IMR-90 (cell line): ENCODE measurements around the gene FOXL3. TPM values are rescaled to one million over a fixed set of nuclear protein-coding genes. Genes with fewer than 3 reads are reported as not detected.

Experiments used
- ATAC-seq: fragments of 200-7000 bp; cut with Tn5 transposase; 2 replicates; pipeline ENCODE4 v1.9.1; 2020; ENCODE audit warnings: low read depth, mild to moderate bottlenecking, moderate library complexity
- BruUV-seq: library from RNA; stranded (reverse); fragments of 400-500 nt; replicated peaks from 2 replicates; lab custom pipeline; 2021; lab: Mats Ljungman, UMichigan
- CTCF ChIA-PET: fragments of 300-600 bp; formaldehyde crosslinking; extraction: SDS; loops from one replicate; lab custom pipeline; 2021; ENCODE audit warnings: antibody characterized with exemption; lab: Yijun Ruan, JAX
- POLR2A ChIA-PET: fragments of 300-600 bp; sonication (Branson Sonifier 250); formaldehyde crosslinking; loops from one replicate; lab custom pipeline; 2022; ENCODE audit warnings: antibody characterized with exemption; ENCODE audit not compliant: unreplicated experiment; lab: Charles Lee
- DNase-seq: peaks from one replicate; pipeline ENCODE4 v3.0.0; 2013
- H2AFZ ChIP-seq: replicated peaks from 2 replicates; pipeline ENCODE3; 2013; ENCODE audit warnings: low read length, mild to moderate bottlenecking; ENCODE audit not compliant: poor library complexity
- H2AK5ac ChIP-seq: 2 replicates; pipeline ENCODE4 v1.6.1; 2013; ENCODE audit warnings: low read depth, low read length, inconsistent platforms
- H2AK9ac ChIP-seq: replicated peaks from 2 replicates; pipeline ENCODE3; 2013; ENCODE audit warnings: mild to moderate bottlenecking, low read depth, low read length, moderate library complexity; ENCODE audit not compliant: poor library complexity
- H2BK120ac ChIP-seq: 2 replicates; pipeline ENCODE4 v1.6.1; 2013; ENCODE audit warnings: low read depth, low read length, inconsistent platforms
- H2BK15ac ChIP-seq: 3 replicates; pipeline ENCODE4 v1.6.1; 2013; ENCODE audit warnings: low read depth, low read length, inconsistent platforms
- H2BK20ac ChIP-seq: 2 replicates; pipeline ENCODE4 v1.6.1; 2013; ENCODE audit warnings: low read depth, mild to moderate bottlenecking, inconsistent platforms, low read length, moderate library complexity
- H2BK5ac ChIP-seq: 2 replicates; pipeline ENCODE4 v1.6.1; 2013; ENCODE audit warnings: mild to moderate bottlenecking, low read depth, low read length, inconsistent platforms; ENCODE audit not compliant: poor library complexity, severe bottlenecking
- H3K14ac ChIP-seq: replicated peaks from 2 replicates; pipeline ENCODE4 v1.6.1; 2013; ENCODE audit warnings: low read depth, low read length, inconsistent platforms
- H3K18ac ChIP-seq: 2 replicates; pipeline ENCODE4 v1.6.1; 2013; ENCODE audit warnings: low read depth, low read length, control low read depth
- H3K23ac ChIP-seq: 2 replicates; pipeline ENCODE4 v1.6.1; 2013; ENCODE audit warnings: low read depth, low read length, inconsistent platforms
- H3K27ac ChIP-seq: 2 replicates; pipeline ENCODE4 v1.5.1; 2013; ENCODE audit warnings: mild to moderate bottlenecking, control low read depth, low read length; ENCODE audit not compliant: insufficient read depth
- H3K27me3 ChIP-seq: 2 replicates; pipeline ENCODE4 v1.6.1; 2013; ENCODE audit warnings: low read length; ENCODE audit not compliant: control insufficient read depth, insufficient read depth
- H3K36me3 ChIP-seq: 2 replicates; pipeline ENCODE4 v1.6.1; 2013; ENCODE audit warnings: low read length, mixed read lengths; ENCODE audit not compliant: control insufficient read depth, insufficient read depth
- H3K4ac ChIP-seq: 2 replicates; pipeline ENCODE4 v1.6.1; 2013; ENCODE audit warnings: low read depth, low read length, inconsistent platforms
- H3K4me1 ChIP-seq: 2 replicates; pipeline ENCODE4 v1.6.1; 2013; ENCODE audit warnings: low read length, mixed read lengths; ENCODE audit not compliant: control insufficient read depth, insufficient read depth
- H3K4me2 ChIP-seq: 2 replicates; pipeline ENCODE4 v1.6.1; 2013; ENCODE audit warnings: low read depth, mild to moderate bottlenecking, control low read depth, low read length, moderate library complexity
- H3K4me3 ChIP-seq: 2 replicates; pipeline ENCODE4 v1.5.1; 2013; ENCODE audit warnings: low read depth, mild to moderate bottlenecking, control low read depth, low read length, moderate library complexity; ENCODE audit not compliant: insufficient read depth
- H3K56ac ChIP-seq: 2 replicates; pipeline ENCODE4 v1.6.1; 2013; ENCODE audit warnings: low read length, inconsistent platforms; ENCODE audit not compliant: insufficient read depth; ENCODE audit errors: extremely low read depth
- H3K79me1 ChIP-seq, 2 experiments: 2 replicates each; pipeline ENCODE4 v1.6.1; 2013; ENCODE audit warnings: low read length in 2 of 2, inconsistent platforms in 1 of 2, low read depth in 1 of 2
- H3K9ac ChIP-seq: 2 replicates; pipeline ENCODE4 v1.6.1; 2013; ENCODE audit warnings: low read depth, low read length, control low read depth
- H3K9me1 ChIP-seq: 2 replicates; pipeline ENCODE4 v1.6.1; 2013; ENCODE audit warnings: low read length, inconsistent platforms; ENCODE audit not compliant: insufficient read depth
- H3K9me3 ChIP-seq: 2 replicates; pipeline ENCODE4 v1.6.1; 2013; ENCODE audit warnings: low read length; ENCODE audit not compliant: control insufficient read depth, insufficient read depth
- H4K20me1 ChIP-seq: 2 replicates; pipeline ENCODE4 v1.6.1; 2013; ENCODE audit warnings: low read length, inconsistent platforms; ENCODE audit not compliant: insufficient read depth
- H4K5ac ChIP-seq: 2 replicates; pipeline ENCODE4 v1.6.1; 2013; ENCODE audit warnings: mild to moderate bottlenecking, low read depth, low read length, control low read depth
- H4K8ac ChIP-seq, 2 experiments: 2 replicates each; pipeline ENCODE4 v1.6.1; 2013; ENCODE audit warnings: low read depth in 2 of 2, low read length in 2 of 2, control low read depth in 1 of 2, inconsistent platforms in 1 of 2
- H4K91ac ChIP-seq: 2 replicates; pipeline ENCODE4 v1.6.1; 2013; ENCODE audit warnings: low read depth, low read length, inconsistent platforms; ENCODE audit not compliant: insufficient read depth
- BHLHE40 ChIP-seq: fragments of 150-350 bp; IDR thresholded peaks from 2 replicates; pipeline ENCODE4 v1.6.1; 2016; ENCODE audit warnings: mild to moderate bottlenecking, low read depth, low read length
- WGBS, 2 experiments: methylation state at CpG; one replicate each; pipeline versions ENCODE4 v1.1.5 to v1.1.7; 2013; ENCODE audit warnings: missing lambda C conversion rate in 2 of 2; ENCODE audit not compliant: insufficient read length in 1 of 2; ENCODE audit errors: extremely low coverage in 2 of 2; 5-methylcytosine and 5-hydroxymethylcytosine counted together
- dilution Hi-C: fragments of 300-500 bp; cut with HindIII; formaldehyde crosslinking; loops from one replicate; pipeline ENCODE4 v1.14.3; 2018; ENCODE audit warnings: low sequenced_read_pairs; ENCODE audit not compliant: unreplicated experiment
- in situ Hi-C: fragments of 300-500 bp; cut with MboI; formaldehyde crosslinking; loops from 3 replicates; pipeline ENCODE4 v1.14.3; 2019; ENCODE audit warnings: low sequenced_read_pairs, inconsistent platforms, mixed read lengths
- intact Hi-C: fragments of 100-400 bp; cut with micrococcal nuclease; formaldehyde crosslinking; loops from 2 replicates; pipeline ENCODE4 v1.10.0; 2022
- polyA plus RNA-seq, 3 experiments: library from polyadenylated mRNA; depleted of rRNA; stranded (reverse); fragments of >200 nt; gene quantifications; 2 replicates each; pipeline ENCODE4 v1.2.3, GENCODE V29; 2012; ENCODE audit warnings: low replicate concordance in 1 of 3
- total RNA-seq: library from RNA; depleted of rRNA; stranded (reverse); fragments of >200 nt; gene quantifications from 2 replicates; pipeline ENCODE4 v1.2.3, GENCODE V29; 2012

The FOXL3 gene
- total and polyA plus RNA-seq, 2 of the 4 experiments (the other 2 are of a cell fraction), result not detected

DNA sequence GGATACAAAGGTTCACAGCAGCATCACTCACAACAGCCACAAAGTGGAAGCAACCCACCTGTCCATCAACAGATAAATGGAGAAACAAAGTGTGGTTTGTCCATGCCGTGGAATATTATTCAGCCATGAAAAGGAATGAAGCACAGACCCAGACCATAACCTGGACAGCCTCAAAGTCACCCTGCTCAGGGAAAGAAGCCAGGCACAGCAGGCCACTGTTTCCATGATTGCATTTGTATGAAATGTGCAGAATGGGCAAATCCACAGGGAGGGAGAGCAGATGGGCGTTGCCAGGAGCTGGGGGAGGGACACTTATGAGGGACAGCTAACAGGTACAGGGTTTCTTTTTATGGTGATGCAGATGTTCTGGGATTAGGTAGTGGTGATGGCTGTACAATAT, 30.3 kb downstream of the FOXL3 start:
- no peak for TF ChIP-seq BHLHE40
- Histone ChIP-seq H3K4me1 (no peaks in the 10 kb centered on the region), H3K9ac (no peak overlapping the region), H2AK5ac (no peak overlapping the region), H3K23ac (no peak overlapping the region), H3K27ac (no peak overlapping the region), H3K9me1 (no peaks in the 10 kb centered on the region), H4K5ac (no peak overlapping the region), H3K14ac (no peak overlapping the region), H3K27me3 (peaks cover 47% of the 10 kb centered on the region), H4K8ac (no peak overlapping the region), H3K4me3 (no peak overlapping the region), H3K18ac (no peak overlapping the region), H3K4me2 (no peak overlapping the region), H3K9me3 (peaks cover 5% of the 10 kb centered on the region; the same call in 1 of the 2 replicates), H2BK5ac (no peak overlapping the region), H2BK20ac (no peak overlapping the region), H4K20me1 (peaks cover 2% of the 10 kb centered on the region; the same call in 1 of the 2 replicates), H3K4ac (no peak overlapping the region), H3K79me1 (no peaks in the 10 kb centered on the region), H3K56ac (no peak overlapping the region), H3K36me3 (no peaks in the 10 kb centered on the region), H2AFZ (no peak overlapping the region), H2BK120ac (no peak overlapping the region), H4K91ac (no peak overlapping the region), H2AK9ac (no peak overlapping the region), H2BK15ac (no peak overlapping the region)
- ChIA-PET POLR2A (no interaction called here), CTCF (interaction anchor here (0.6 kb wide), 2 partner anchors 63 to 427 kb away, joined by 4 to 6 read pairs; no protein-coding TSS in a partner anchor)
- 71% methylated on average over 1 of the region's 2 CpGs; no CpG with 5 or more reads in 1 of the 2 experiments for WGBS, 2 experiments
- dilution Hi-C loops (no loop called here), intact Hi-C loops (loop anchor here (2.0 kb wide), 1 partner anchor 553 kb away; no protein-coding TSS in a partner anchor), in situ Hi-C loops (no loop called here)
- BruUV-seq, result no TSS peak
- ATAC-seq (no peak), DNase-seq (no peak)
